Measurements from ENCODE around the gene SMAD6.
"Not testable (repeated sequence)": the region's sequence is repeated elsewhere in the genome, so short reads cannot be mapped to it uniquely, and the experiment has no call there.

SMAD6 gene

DNA sequence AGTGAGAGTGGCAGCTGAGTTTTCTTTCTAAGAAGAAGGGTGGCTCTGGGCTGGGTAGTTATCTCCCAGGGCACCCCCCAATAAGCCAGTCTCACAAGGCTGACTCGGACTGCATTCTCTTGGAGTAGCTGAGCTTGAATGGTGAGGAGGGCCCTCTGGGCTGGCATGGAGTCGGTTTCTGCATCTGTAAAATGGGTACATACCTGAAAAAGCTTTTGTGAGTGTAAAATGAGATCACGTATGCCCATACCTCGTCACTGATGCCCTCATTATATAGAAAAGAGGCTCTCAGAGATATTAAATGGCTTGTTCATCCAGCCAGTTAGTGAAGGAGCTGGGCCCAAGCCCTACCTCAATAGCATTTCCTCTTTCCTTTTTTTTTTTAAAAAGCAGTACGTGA is 41.2 kb downstream of the SMAD6 start:
- DNase-seq (ENCODE audit: low read depth) = no peak

DNA sequence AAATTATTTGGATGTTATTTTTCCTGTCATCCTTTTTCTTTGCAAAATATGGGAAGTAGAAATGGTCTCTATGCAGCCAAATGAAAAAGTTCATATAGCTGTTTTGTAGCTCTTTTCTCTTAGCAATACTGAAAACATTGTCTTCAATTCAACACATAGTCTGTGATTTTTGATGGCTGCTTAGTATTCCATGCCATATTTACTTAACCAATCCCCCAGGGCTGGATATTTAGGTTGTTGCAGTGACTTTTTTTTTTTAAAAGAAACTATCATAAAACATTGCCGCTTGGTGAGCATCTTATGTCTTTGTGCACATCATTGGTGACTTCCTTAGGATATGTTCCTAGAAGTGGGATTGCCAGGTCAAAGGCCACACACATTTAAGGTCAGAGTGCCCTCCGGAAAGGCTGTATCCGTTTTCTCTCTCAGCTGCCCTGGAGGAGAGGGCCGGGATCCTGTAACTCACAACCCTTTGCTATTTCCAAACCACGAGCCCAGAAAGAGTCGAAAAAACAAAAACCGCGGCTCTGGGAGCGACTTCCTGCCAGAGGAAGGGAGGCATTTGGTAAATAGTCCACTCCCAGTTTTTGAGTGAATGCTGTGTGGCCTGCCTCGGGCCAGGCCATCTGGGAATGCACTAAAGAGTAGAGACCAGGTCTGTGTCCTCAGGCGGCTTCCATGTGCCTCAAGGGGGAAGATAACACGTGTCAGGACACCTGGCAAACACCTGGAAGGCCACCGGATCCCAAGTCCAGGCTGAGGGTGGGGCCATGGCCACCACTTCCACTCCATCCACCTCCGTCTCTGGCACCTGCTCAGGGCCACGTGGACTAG is 41.9 kb downstream of the SMAD6 start:
- no peak for DNase-seq (ENCODE audit: low read depth)

DNA sequence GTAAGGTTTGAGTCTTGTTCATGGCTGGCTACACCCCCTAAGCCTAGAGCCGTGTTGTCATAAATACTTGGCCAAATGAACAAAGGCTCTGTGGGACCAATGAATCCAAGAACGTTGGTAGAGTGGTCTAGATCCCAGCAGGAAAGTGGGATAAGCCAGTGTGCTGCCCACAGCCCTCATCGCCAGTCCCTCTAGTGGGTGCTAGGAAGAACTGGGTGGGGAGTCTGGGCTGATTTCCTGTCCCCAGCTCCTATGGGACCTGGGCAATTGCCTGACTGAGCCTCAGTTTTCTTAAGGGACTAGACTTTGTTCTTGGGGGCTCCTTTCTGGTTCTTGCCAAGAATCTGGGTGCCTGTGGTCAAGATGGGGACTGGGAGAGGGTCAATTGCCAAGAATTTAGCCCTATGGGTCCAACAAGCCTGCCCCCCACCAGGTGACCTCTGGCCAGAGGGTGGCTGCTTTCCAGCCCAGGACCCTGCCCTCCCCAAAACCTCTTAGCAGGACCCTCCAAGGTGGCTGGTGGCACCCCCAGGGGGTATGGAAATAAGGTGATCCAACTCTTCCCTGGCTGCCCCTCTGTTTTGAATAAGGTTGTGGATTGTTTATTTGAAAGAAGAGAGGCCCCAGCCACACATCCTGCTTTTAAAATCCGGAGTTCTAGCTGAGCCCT is 42.7 kb downstream of the SMAD6 start:
- no peak for DNase-seq (ENCODE audit: low read depth)

DNA sequence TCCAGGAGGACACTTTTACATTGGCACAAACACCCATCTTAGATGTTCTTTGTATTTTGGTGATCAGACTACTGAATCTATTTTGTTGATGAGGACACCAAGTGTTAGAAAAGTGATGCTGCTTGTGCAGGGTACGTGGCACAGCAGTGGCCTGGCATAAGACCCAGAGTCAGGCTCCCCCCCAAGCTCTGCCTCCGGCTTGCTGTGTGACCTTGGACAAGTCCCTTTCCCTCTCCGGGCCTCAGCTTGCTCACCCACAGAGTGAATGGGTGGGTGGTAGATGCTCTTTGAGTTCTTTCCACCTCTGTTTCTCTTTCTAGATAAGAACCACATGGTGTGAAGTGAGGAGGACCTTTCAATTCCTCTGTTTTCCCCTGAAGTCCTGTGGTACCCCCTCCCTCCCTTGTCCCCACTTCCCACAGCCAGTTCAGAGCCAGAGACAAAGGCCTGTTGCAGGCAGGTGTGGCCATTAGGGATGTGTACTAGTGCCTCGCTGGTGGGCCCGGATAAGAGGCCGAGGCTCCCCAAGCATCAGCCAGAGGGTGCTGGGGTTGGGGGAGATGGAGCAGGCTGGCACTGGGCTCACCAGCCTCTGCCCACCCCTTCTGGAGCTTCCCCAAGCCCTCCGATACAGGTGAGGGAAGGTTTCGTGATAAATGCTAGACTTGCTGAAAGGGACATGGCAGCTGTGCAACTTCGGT is 43.6 kb downstream of the SMAD6 start:
- DNase-seq (ENCODE audit: low read depth) = no peak

DNA sequence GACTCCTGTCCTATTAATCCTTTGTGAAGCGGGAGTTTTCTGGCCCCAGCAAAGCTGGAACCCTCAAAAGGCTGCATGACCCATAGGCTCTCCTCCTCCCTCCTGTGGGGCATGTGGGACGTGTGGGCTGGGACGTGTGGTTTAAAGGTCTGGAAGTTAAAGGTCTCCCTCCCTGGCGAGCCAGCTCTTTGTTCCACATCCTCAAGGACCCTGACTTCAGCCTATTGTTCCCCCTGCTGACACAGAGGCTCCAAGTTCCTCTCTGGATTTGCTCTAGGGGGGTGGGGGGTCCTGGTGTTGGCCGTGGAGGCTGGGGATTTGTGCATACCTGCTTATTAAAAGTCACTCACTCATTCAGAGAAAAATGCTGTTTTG is 44.2 kb downstream of the SMAD6 start:
- no peak for DNase-seq (ENCODE audit: low read depth)

DNA sequence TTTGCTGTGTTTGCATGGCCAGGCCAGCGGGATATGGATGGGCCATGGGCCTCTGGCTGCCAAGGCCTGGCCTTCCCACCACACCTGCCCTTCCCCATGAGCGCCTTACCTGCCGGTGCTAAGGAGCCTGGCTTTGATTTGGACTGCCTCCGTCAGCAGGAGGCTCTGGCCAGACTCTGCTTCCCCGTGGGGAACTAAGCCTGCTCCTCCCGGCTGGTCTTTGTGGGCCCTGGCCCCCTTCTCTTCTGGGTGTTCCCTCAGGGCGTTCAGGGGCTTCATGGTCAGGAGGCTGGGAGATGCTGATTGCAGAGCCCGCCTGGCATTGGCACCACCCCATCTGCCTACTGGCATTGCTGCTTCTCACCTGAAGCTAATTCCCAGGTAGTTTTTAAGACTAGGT is 45.2 kb downstream of the SMAD6 start:
- no peak for DNase-seq (ENCODE audit: low read depth)

DNA sequence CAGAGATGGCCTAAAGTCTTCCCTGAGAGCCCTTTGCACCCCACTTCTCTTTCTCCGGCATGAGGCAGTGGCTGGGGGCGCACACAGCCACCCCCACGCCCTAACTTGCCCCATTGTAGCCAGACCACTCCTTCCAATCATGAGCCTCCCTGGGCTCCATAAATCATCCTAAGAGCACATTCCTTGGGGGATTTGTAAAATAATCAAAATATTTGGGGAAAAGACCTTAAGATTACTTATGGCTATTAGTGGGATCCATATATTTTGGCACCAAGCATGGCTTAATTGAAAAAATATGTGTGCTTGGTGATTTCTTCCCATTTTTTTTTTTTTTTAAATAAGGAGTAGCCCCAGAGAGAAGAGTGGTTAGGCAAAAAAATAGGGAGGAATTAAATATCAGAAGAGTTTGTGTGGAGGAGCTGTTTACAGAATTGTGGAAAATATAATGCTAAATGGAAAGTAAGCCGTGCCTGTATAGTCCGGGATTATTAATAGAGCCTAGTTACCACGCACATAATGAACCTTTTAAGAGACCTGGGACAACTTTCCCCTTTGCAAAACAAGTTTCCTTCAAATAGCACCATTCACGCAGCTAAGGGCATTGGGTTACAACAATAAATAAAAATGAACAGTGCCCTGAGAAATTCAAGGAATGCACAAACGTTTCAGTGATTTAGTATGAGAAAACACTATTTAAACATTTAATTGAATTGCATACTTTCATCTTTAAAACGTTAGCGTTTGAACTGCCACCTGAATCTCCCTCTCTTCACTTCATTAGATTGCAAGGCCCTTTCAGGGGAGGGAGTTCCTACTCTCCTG is 46.1 kb downstream of the SMAD6 start:
- DNase-seq (ENCODE audit: low read depth) = no peak

DNA sequence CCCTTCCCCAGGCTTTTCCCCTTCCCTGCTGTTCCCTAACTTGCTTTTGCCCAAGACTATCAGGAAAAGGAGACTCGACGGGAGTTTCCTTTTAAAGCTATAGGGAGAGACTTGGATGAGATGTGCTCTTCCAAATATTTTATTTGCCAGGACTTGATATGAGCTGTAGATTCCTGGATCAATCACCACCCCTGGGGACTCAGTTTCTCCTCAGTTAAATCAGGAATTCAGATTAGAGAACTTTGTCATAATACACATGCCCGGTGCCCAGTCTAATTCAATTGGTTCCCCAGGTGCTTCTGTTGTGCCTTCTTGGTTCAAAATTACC is 46.6 kb downstream of the SMAD6 start:
- DNase-seq (ENCODE audit: low read depth) = no peak

DNA sequence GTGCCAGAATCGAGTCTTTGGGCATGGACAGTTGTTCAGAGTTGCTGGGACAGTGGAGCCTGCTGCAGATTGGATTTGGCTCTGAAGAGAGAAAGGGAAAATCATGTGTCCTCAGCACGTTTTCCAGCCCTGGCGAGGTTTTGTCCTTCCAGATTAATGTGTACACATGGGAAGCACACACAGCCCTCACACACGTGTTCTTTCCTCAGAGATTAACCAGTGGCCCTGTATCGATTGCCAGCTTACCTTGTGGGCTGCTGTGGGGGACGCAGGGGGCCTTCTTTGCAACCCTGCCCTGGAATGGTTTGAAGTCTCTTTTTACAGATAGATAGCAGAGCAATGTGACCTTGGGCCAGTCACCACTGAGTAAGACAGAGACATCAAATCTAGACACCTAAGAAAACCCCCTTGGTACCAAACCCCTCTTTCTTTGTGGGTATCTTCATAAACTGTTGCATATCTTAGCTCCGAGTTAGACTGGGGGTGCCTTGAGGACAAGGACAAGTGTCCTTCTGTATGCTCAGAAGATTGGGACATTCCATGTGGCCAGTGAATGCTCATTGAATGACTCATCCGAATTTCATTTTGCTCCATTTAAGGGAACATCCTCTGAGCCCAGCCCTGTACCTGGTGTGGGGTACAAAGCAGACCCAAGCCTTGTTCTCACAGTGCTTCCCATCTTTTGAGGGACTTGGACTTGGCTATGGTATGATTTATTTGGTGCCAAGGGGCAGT is 48.0 kb downstream of the SMAD6 start:
- no peak for DNase-seq (ENCODE audit: low read depth)

DNA sequence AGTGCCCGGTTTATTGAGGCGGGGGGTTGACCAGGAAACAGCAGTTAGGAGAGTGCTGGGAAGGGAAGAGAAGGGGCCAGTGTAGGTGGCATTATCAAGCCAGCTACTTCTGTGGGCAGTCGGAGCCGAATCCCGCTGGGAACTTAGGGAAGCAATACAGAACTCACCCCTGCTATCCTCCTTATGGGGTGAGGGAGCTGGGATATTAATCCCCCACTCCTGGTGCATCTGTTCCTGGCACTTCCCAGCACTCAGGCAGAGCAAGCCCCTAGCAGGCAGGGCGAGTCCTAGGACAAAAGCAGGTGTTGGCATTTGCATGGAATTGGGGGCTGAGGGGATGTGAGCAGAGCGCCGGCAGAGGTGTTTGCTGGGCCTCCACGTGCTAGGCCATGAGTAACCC is 48.6 kb downstream of the SMAD6 start:
- no peak for DNase-seq (ENCODE audit: low read depth)

DNA sequence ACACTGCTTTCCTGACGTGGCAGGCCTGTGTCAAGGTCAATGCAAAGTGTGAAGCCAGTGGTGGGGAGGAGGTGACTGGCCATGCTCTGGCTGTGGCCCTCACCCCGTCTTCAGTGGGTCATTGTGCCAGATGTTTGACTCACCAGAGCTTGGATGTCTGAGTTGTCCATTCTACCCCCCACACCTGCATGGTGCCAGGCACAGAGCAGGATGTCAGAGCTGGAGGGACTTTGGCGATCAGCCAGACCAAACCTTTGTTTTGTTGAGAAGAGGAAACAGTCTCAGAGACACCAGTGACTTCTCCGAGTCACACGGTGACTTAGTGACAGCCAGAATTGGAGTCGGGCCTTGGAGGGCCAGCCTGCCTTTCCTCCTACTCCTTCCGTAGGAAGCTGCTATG is 49.5 kb downstream of the SMAD6 start:
- DNase-seq (ENCODE audit: low read depth) = no peak

DNA sequence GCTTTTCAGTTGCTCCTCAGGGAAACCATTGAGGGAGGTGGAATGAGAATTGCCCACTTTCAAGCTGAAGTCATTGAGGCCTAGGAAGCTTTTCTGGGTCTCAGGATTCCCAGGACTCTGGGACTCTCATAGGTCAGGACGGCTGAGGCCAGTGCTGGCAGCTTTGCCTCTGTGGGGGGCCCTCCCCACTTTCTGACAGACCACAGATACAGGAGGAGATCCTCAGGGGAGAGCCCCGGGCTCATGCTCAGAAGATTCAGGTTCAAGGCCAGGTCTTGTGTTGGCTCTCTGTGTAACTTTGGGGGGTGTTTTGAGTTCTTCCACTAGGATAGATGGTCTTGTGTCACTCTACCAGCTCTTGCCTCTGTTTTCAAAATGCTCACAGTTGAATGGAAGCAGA is 50.0 kb downstream of the SMAD6 start:
- no peak for DNase-seq (ENCODE audit: low read depth)

DNA sequence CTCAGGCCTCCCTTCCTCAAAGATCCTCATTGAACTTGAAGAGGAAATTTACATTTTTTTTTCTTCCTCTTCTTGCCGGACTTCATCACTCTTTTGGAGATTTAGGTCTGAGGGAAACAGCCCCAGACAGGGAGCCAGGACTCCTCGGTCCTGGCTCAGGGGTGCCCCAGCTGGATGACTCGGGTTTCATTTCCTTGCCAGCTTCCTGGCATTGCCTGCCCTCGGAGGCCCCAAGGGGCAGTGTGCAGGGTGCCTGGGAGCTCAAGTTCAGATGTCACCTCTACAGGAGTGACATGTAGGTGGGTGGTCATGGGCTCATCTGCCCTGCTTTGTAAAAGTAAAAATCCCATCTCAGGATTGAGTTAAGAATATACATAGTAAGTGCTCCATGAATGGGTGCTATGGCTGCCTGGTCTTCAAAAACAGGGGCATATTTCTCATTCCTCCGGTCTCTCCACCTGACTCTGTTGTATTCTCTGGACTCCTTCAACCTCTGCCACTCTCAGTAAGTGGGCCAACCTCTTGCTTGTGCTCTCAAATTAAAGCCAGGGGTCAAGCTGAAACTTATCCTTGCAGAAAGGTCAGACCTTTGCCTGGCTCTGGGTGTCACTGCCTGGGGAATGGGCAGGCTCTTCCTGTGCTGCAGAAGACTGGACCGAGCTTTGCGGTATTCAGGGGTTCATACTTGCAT is 51.8 kb downstream of the SMAD6 start:
- DNase-seq (ENCODE audit: low read depth) = no peak

DNA sequence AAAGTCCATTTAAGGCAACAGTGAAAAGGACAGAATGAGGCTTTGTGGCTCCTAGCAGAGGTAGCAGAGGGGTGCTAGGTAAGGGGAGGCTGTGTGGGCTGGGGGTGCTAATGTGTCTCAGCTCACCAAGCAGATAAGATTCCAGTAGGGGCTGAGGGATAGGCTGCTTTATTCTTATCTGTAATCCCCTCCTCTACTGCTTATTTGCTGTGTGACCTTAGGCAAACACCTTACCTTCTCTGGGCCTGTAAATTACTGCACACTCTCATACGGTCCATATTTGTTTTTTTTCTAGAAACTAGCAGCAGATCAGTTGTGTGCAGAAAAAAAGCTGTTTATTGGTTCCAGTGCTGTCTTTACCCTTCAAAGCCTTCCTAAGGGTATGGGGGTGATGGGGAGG is 52.8 kb downstream of the SMAD6 start:
- no peak for DNase-seq (ENCODE audit: low read depth)

DNA sequence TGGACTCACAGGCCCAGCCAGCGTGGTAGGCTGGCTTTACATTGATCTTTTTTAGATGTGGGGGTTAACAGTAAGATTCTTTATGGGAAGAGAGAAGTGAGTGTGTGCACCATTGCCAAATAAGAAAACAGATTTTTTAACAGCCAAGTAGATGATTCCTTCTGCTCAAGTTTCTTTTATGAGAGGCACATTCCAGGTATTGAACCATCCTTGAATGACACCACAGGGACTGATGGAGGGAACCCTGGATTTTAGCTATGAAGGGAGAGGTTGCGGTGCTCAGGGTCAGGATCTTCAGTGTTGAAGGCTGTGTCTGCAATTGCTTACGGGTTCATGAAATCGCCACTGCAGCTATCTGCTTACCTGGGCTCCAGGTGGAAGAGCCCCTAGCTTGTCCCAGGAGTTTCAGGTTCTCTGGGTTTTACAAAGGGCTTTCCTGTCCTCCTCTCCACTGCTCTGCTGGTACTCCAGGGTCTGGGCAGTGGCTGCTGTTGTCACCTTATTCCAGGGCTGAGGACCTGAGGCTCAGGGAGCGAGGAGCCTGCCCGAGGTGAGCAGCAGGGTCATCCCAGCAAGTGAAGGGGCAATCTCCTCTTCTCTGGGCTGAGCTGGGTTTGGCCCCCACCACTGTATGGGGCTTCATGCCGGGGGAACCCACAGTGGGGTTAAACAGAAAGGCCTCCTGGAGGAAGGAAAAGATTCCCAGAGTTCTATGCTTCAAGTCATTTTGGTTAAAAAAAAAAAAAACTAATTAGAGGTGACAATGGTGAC is 53.4 kb downstream of the SMAD6 start:
- DNase-seq (ENCODE audit: low read depth) = no peak

DNA sequence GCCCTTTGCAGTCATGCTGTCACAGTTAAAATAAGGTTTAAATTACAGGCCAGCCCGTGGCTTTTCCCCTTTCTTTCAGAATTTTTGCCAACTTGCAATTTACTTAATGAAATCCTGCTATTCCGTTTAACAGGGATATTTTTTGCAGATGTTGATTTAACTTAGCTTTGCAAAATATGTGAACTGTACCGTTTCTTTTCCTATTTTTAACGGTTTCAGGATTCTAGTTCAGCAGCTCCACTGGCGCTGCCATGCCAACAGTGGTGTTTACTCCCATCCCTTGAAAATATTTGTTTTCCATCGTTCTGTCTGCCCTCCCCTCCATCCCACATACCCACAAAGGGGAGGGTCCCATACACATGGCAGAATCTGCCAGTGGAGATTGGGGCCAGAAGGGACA is 54.3 kb downstream of the SMAD6 start:
- DNase-seq (ENCODE audit: low read depth) = no peak

DNA sequence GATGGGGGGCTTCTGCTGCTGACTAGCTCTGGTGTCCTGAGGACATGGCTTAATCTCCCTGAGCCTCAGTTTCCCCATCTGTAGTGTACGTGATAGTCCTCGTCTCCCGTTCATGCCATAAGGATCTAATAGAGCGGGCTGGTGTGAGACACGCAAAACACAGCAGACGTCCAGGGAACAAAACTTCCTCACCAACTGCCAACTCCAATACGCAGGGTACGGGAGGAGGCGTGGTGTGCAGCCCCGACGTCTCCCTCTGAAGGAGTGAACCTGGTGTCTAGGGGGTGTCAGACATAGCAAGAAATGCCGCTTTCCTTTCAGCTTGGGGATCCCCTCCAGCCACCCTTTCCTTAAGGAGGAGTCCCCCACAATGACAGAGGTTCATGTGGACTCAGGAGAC is 55.0 kb downstream of the SMAD6 start:
- DNase-seq (ENCODE audit: low read depth) = no peak

DNA sequence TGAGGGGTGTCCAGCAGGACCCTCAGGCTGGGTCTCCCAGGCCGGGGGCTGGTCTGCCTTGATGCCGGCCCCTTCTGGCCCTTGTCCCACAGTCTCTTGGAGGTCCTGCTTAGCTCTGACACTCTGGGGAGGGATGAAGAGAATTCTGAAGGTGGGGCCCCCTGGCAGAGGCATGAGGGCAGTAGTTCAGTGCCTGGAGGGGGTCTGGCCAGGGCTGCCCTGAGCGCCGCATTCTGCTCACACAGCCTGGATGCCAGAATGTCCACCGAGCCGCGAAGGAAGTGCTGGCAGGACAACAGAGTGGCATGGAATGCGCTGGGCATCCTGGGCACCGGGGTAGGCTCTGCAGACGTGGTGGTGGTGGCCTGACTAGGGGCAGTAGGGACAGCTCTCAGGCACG is 55.5 kb downstream of the SMAD6 start:
- no peak for DNase-seq (ENCODE audit: low read depth)

DNA sequence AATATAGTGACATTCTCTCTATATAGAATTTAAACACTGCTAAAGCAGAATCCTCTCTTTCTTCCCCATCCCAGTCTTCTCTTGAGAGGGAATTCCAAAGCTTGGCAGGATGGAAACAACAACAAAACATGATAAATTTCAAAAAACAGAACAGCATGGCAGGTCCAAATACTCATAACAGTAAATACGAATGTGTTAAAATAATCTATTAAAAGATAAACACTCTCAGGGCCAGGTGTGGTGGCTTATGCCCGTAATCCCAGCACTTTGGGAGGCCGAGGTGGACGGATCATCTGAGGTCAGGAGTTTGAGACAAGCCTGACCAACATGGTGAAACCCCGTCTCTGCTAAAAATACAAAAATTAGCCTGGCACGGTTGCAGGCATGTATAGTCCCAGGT is 56.2 kb downstream of the SMAD6 start:
- not testable (repeated sequence) for DNase-seq (ENCODE audit: low read depth)

DNA sequence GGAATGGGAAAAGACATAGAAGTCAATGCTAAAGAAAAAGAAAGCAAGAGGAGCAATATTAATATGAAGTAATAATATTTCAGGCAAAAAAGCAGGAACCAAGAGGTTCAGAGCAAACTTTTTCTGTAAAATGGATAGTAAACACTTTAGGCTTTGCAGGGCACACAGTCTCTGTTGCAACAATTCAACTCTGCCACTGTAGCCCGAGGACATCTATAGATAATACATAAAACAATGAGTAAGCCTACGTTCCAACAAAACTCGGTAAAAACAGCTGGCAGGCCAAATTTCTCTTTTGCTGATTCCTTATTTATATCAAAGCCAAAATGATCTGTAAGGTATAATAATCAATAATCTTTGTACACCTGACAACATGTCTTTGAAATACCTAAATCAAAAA is 56.8 kb downstream of the SMAD6 start:
- no peak for DNase-seq (ENCODE audit: low read depth)
